ENCODE data around the gene TNFAIP3.
"Not testable (repeated sequence)": the region's sequence is repeated elsewhere in the genome, so short reads cannot be mapped to it uniquely, and the experiment has no call there.

TNFAIP3 gene

GRCh38 chr6:137882225-137882961 is 15.3 kb downstream of the TNFAIP3 start:
- H3K27ac ChIP-seq = no peak overlapping the region

DNA sequence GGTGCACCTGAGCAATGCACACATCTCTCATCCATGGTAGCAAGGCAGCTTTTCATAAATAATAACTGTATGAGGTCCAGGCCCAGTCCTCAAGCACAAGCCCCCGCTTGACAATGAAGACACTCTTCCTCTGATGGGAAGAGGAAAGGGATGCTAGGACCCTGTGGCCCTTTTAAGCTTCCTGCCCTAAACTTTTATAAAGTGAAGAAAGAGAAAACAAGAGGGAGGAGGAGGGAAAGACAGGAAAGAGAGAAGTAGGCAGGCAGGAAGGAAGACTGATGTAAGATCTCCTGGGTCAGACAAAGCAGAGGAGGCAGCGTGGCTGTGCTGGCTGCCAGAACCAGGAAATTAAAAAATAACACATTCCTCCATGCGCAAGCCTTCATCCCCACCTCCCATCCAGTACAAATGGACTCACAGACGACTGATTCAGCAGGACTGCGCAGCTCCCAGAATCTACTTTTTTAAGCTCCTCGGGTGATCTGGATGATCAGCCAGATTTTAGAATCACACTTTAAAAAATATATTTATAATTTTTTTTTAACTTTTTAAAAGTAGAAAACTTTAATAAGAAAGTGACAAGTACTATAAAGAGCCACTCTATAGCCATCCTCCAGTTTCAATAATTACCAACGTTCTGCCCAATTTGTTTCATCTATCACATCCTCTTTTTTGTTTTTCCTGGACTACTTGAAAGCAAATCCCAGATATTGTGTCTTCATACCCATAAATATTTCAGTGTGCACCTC is 16.5 kb downstream of the TNFAIP3 start:
- Histone ChIP-seq H3K4me3 (ENCODE audit: low read depth, low read length) (no peak overlapping the region), H3K36me3 (replicated peaks) (peaks cover 40% of the 10 kb centered on the region), H3K27me3 (replicated peaks) (no peaks in the 10 kb centered on the region), H3K27ac (peak overlapping the region; percentile 12)
- DNase-seq = no peak
- in situ Hi-C loops (cut with HindIII; ENCODE audit: low pct_ligation_motif_present, low sequenced_read_pairs) = no loop called here
- TF ChIP-seq, protein P1, sequence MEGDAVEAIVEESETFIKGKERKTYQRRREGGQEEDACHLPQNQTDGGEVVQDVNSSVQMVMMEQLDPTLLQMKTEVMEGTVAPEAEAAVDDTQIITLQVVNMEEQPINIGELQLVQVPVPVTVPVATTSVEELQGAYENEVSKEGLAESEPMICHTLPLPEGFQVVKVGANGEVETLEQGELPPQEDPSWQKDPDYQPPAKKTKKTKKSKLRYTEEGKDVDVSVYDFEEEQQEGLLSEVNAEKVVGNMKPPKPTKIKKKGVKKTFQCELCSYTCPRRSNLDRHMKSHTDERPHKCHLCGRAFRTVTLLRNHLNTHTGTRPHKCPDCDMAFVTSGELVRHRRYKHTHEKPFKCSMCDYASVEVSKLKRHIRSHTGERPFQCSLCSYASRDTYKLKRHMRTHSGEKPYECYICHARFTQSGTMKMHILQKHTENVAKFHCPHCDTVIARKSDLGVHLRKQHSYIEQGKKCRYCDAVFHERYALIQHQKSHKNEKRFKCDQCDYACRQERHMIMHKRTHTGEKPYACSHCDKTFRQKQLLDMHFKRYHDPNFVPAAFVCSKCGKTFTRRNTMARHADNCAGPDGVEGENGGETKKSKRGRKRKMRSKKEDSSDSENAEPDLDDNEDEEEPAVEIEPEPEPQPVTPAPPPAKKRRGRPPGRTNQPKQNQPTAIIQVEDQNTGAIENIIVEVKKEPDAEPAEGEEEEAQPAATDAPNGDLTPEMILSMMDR (IDR thresholded peaks at IDR 0.05; ENCODE audit: low read depth, low read length, missing control alignments) = no peak

More at GRCh38 chr6:137882225-137882961, 15.3 kb downstream of the TNFAIP3 start:
- in situ Hi-C loops (cut with HindIII; ENCODE audit: low pct_ligation_motif_present, low sequenced_read_pairs) = no loop called here
- H3K27me3 ChIP-seq (replicated peaks) = no peaks in the 10 kb centered on the region
- peaks cover 51% of the 10 kb centered on the region for H3K36me3 ChIP-seq (replicated peaks)
- TF ChIP-seq, protein P1 (IDR thresholded peaks at IDR 0.05; ENCODE audit: low read depth, low read length, missing control alignments) = no peak
- H3K4me3 ChIP-seq (ENCODE audit: low read depth, low read length) = no peak overlapping the region
- no peak for DNase-seq

GRCh38 chr6:137884149-137884909 is 17.3 kb downstream of the TNFAIP3 start:
- Histone ChIP-seq H3K27ac (no peak overlapping the region), H3K27me3 (replicated peaks) (no peaks in the 10 kb centered on the region), H3K4me3 (ENCODE audit: low read depth, low read length) (no peak overlapping the region), H3K36me3 (replicated peaks) (peaks cover 32% of the 10 kb centered on the region)
- TF ChIP-seq, protein P1 (IDR thresholded peaks at IDR 0.05; ENCODE audit: low read depth, low read length, missing control alignments) = no peak
- no peak for DNase-seq
- in situ Hi-C loops (cut with HindIII; ENCODE audit: low pct_ligation_motif_present, low sequenced_read_pairs) = no loop called here

DNA sequence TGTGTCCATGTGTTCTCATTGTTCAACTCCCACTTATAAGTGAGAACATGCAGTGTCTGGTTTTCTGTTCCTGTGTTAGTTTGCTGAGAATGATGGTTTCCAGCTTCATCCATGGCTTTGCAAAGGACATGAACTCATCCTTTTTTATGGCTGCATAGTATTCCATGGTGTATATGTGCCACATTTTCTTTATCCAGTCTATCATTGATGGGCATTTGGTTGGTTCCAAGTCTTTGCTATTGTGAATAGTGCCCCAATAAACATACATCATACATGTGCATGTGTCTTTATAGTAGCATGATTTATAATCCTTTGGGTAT is 17.8 kb downstream of the TNFAIP3 start:
- H3K27ac ChIP-seq; H3K4me3 ChIP-seq (ENCODE audit: low read depth, low read length); H3K27me3 ChIP-seq (replicated peaks); in situ Hi-C loops (cut with HindIII; ENCODE audit: low pct_ligation_motif_present, low sequenced_read_pairs); DNase-seq: not testable (repeated sequence)
- peaks cover 27% of the 10 kb centered on the region for H3K36me3 ChIP-seq (replicated peaks)

DNA sequence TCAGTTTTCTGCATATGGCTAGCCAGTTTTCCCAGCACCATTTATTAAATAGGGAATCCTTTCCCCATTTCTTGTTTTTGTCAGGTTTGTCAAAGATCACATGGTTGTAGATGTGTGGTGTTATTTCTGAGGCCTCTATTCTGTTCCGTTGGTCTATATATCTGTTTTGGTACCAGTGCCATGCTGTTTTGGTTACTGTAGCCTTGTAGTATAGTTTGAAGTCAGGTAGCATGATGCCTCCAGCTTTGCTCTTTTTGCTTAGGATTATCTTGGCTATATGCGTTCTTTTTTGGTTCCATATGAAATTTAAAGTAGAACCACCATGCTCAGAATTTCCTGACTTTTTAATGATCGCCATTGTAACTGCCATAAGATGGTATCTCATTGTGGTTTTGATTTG is 19.2 kb downstream of the TNFAIP3 start:
- peaks cover 13% of the 10 kb centered on the region for H3K36me3 ChIP-seq (replicated peaks)
- H3K4me3 ChIP-seq (ENCODE audit: low read depth, low read length); in situ Hi-C loops (cut with HindIII; ENCODE audit: low pct_ligation_motif_present, low sequenced_read_pairs); H3K27ac ChIP-seq; H3K27me3 ChIP-seq (replicated peaks); DNase-seq: not testable (repeated sequence)

GRCh38 chr6:137890983-137891537 is 24.0 kb downstream of the TNFAIP3 start:
- TF ChIP-seq, protein P1 (IDR thresholded peaks at IDR 0.05; ENCODE audit: low read depth, low read length, missing control alignments) = no peak
- H3K36me3 ChIP-seq (replicated peaks) = no peaks in the 10 kb centered on the region
- H3K4me3 ChIP-seq (ENCODE audit: low read depth, low read length) = no peak overlapping the region
- DNase-seq = no peak
- no peaks in the 10 kb centered on the region for H3K27me3 ChIP-seq (replicated peaks)
- in situ Hi-C loops (cut with HindIII; ENCODE audit: low pct_ligation_motif_present, low sequenced_read_pairs) = no loop called here
- H3K27ac ChIP-seq = no peak overlapping the region

All from brain microvascular endothelial cell (primary cell).